ENCODE data around the gene EPB41L5. TPM values are rescaled to one million over a fixed set of nuclear protein-coding genes. Genes with fewer than 3 reads are reported as not detected.

EPB41L5 gene
- total and polyA plus RNA-seq, 11 donors = 3.1 to 16.9 (median 9.8) TPM

DNA sequence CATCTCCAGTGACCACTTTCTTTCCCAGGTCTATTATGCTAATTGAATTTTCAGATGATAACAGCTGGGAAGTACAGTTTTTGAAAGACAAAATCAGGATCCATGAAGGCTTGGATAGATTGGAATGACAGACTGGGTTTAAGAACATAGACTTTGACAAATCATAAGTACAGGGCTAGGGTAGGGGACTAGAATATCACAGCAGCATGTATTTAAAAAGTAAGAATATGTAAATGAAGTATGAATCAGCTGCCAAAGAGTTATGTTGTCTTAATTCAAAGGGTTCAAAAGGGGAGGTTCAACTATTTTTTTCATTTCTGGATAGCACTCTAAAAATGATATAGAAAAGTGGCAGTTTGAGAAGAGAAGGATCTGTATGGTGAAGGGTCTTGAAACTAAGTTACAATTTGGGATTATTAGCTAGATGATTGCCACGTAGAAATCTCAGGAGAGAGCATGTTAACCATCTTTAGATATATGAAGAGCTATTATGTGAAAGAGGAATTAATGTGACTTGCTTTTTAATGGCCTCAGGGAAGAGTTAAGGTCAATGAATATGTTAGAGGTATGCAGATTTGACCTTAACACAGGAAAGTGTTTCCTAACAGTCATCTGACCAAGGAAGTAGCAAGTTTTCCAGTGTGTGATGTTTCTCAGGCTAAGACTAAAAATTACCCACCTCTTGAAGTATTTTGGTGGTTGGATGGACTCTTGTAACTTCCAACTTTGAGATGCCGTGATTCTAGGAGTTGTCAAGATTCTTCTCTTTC is 128.6 kb downstream of the EPB41L5 start:
- Histone ChIP-seq H3K9me3 (no peaks in the 10 kb centered on the region), H3K27ac (no peak overlapping the region), H3K4me1 (peaks cover 0 to 4% (median 0%) of the 10 kb centered on the region in 12 donors), H3K27me3 (no peaks in the 10 kb centered on the region), H3K4me3 (no peak overlapping the region), H3K36me3 (peaks cover 0 to 23% (median under 1%) of the 10 kb centered on the region in 9 donors)
- DNase-seq (no peak), ATAC-seq (no peak)
- no peak for TF ChIP-seq POLR2A (IDR thresholded peaks at IDR 0.05)
- TF ChIP-seq, protein P1, sequence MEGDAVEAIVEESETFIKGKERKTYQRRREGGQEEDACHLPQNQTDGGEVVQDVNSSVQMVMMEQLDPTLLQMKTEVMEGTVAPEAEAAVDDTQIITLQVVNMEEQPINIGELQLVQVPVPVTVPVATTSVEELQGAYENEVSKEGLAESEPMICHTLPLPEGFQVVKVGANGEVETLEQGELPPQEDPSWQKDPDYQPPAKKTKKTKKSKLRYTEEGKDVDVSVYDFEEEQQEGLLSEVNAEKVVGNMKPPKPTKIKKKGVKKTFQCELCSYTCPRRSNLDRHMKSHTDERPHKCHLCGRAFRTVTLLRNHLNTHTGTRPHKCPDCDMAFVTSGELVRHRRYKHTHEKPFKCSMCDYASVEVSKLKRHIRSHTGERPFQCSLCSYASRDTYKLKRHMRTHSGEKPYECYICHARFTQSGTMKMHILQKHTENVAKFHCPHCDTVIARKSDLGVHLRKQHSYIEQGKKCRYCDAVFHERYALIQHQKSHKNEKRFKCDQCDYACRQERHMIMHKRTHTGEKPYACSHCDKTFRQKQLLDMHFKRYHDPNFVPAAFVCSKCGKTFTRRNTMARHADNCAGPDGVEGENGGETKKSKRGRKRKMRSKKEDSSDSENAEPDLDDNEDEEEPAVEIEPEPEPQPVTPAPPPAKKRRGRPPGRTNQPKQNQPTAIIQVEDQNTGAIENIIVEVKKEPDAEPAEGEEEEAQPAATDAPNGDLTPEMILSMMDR (IDR thresholded peaks at IDR 0.05) = no peak
- WGBS, 4 donors = 94 to 96% (median 95%) methylated on average over 2 of the region's 2 CpGs
- intact Hi-C loops (cut with DNase I) = no loop called here

DNA sequence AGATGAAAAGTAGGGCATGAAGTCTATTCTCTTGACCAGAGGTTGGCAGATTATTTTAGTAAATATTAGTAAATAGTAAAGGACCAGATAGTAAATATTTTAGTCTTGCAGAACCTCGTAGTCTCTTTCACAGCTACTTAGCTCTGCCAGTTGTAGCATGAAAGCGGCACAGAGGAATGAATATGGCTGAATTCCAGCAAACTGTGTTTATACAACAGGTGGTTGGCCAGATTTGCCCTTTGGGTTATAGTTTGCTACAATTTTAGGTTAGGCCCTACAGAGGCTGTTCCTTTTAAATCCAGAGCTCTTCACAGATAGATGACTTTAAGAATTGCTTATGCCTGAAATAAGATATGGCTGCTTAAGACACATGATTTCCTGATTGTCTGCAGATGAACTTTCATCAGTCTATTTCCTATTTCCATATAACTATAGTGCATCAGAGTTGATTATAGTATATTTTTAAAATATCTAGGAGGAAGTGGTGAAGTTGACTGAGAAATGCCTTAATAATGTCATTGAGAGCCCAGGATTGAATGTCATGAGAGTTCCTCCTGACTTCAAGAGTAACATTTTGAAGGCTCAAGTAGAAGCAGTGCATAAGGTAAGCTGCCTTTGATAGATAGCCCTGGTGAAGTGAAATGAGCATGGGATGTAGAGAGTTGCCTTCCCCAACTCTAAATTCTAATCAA is 129.8 kb downstream of the EPB41L5 start:
- WGBS, 4 donors = 54 to 72% (median 61%) methylated on average over 2 of the region's 2 CpGs
- TF ChIP-seq, protein P1 (IDR thresholded peaks at IDR 0.05) = no peak
- no peak overlapping the region for H3K4me3 ChIP-seq
- H3K4me1 ChIP-seq = peaks cover 0 to 4% (median 0%) of the 10 kb centered on the region in 12 donors
- no peaks in the 10 kb centered on the region for H3K9me3 ChIP-seq
- intact Hi-C loops (cut with DNase I) = no loop called here
- DNase-seq (no peak), ATAC-seq (no peak)
- H3K36me3 ChIP-seq = peaks cover 0 to 24% (median 2%) of the 10 kb centered on the region in 9 donors
- H3K27ac ChIP-seq = no peak overlapping the region
- H3K27me3 ChIP-seq = no peaks in the 10 kb centered on the region

DNA sequence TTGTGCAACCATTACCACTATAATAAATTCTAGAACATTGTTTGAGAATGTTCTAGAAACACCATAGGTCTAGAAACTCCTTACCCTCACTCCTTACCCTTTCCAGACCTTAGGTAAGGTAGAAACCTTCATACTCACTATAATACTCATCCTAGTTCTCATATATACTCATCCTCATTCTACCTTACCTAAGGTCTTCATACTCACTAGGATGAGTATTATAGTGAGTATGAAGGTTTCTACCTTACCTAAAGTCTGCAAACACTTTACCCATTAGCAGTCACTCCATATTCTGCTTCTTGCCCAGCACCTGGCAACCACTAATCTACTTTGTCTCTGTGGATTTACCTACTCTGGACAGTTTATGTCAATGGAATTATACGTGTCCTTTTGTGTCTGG is 135.4 kb downstream of the EPB41L5 start:
- no peak for DNase-seq
- no peak for ATAC-seq
- Histone ChIP-seq H3K4me1 (no peaks in the 10 kb centered on the region), H3K4me3 (no peak overlapping the region), H3K36me3 (peaks cover 0 to 43% (median 3%) of the 10 kb centered on the region in 9 donors), H3K9me3 (peaks cover 0 to 41% (median 0%) of the 10 kb centered on the region in 12 donors), H3K27me3 (no peaks in the 10 kb centered on the region), H3K27ac (no peak overlapping the region)
- intact Hi-C loops (cut with DNase I) = no loop called here
- WGBS, 4 donors = 93 to 98% (median 96%) methylated on average over 1 of the region's 1 CpG
- TF ChIP-seq, protein P1 (IDR thresholded peaks at IDR 0.05) = no peak
- TF ChIP-seq POLR2A (IDR thresholded peaks at IDR 0.05) = no peak

DNA sequence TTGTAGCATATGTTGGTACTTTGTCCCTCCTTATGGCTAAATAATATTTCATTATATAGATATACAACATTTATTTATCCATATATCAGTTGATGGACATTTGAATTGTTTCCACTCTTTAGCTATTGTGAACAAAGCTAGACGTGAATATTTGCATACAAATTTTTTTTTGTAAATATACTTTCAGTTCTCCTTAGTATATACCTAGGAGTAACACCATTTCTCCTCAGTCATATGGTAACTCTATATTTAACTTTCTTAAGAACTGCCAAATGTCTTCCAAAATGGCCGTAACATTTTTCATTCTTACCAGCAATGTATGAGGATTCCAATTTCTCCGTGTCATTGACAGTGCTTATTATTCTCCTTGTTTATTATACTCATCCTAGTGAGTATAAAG is 135.8 kb downstream of the EPB41L5 start:
- no peaks in the 10 kb centered on the region for H3K4me1 ChIP-seq
- WGBS, 4 donors = 95 to 97% (median 96%) methylated on average over 3 of the region's 3 CpGs
- DNase-seq = no peak
- peaks cover 0 to 41% (median 0%) of the 10 kb centered on the region in 12 donors for H3K9me3 ChIP-seq
- no peaks in the 10 kb centered on the region for H3K27me3 ChIP-seq
- no peak for TF ChIP-seq POLR2A (IDR thresholded peaks at IDR 0.05)
- TF ChIP-seq, protein P1 (IDR thresholded peaks at IDR 0.05) = no peak
- no peak overlapping the region for H3K27ac ChIP-seq
- peaks cover 0 to 40% (median 3%) of the 10 kb centered on the region in 9 donors for H3K36me3 ChIP-seq
- H3K4me3 ChIP-seq = no peak overlapping the region
- intact Hi-C loops (cut with DNase I) = no loop called here
- no peak for ATAC-seq
